Right lobe of liver (tissue), 6 donors: ENCODE measurements around the gene CASP1. TPM values are rescaled to one million over a fixed set of nuclear protein-coding genes. Genes with fewer than 3 reads are reported as not detected.
A peak's percentile ranks its signal among the peaks of the same experiment; 100 is the strongest.
"Not testable (repeated sequence)": the region's sequence is repeated elsewhere in the genome, so short reads cannot be mapped to it uniquely, and the experiment has no call there.

ENCODE experiments used
- ATAC-seq, 4 donors: fragments of 200-7000 bp; cut with Tn5 transposase; one replicate each; pipeline ENCODE4 v1.9.1; 2020; ENCODE audit warnings: mild to moderate bottlenecking in 4 of 4, moderate library complexity in 4 of 4
- DNase-seq, 3 donors: peaks; one replicate each; pipeline ENCODE4 v3.0.0-alpha.2; 2020
- H3K27ac ChIP-seq, 3 donors: fragments of 200-600 bp; one replicate each; pipeline ENCODE4 v1.8.0; 2022
- H3K27me3 ChIP-seq, 2 donors: fragments of 200-600 bp; one replicate each; pipeline ENCODE4 v1.8.0; 2022
- H3K36me3 ChIP-seq, 4 donors: fragments of 200-600 bp; sonication (generic) in 1 of 4; one replicate each; pipeline versions ENCODE4 v1.5.1 to v1.8.0; 2017 to 2022; ENCODE audit warnings: control low read depth in 1 of 4
- H3K4me1 ChIP-seq, 4 donors: fragments of 200-600 bp; sonication (generic) in 1 of 4; one replicate each; pipeline versions ENCODE4 v1.5.1 to v1.8.0; 2017 to 2022; ENCODE audit warnings: control low read depth in 1 of 4
- H3K4me3 ChIP-seq, 3 donors: fragments of 200-600 bp; one replicate each; pipeline ENCODE4 v1.8.0; 2022
- H3K9me3 ChIP-seq, 4 donors: fragments of 200-600 bp; sonication (generic) in 1 of 4; one replicate each; pipeline versions ENCODE4 v1.5.1 to v1.8.0; 2017 to 2022; ENCODE audit warnings: control low read depth in 1 of 4
- POLR2A ChIP-seq: fragments of 450-650 bp; IDR thresholded peaks from one replicate; pipeline ENCODE4 v1.6.1; 2017; ENCODE audit warnings: antibody characterized with exemption, mild to moderate bottlenecking
- WGBS: methylation state at CpG from one replicate; pipeline ENCODE4 v1.1.6; 2018; ENCODE audit warnings: low coverage, low lambda C conversion rate; ENCODE audit not compliant: insufficient coverage; ENCODE audit errors: missing lambda C conversion rate; 5-methylcytosine and 5-hydroxymethylcytosine counted together
- intact Hi-C, 2 donors: fragments of 100-400 bp; cut with DNase I; formaldehyde crosslinking; loops; one replicate each; pipeline versions ENCODE4 v1.11.2 to v1.14.1; 2022
- long read RNA-seq: library from polyadenylated mRNA; unstranded; transcript quantifications from one replicate; pipeline ENCODE4 v2.0.0, GENCODE V29; 2019
- total RNA-seq, 6 experiments: library from RNA; depleted of rRNA in 2 of 6; stranded (reverse); fragments of >200 nt in 2 of 6; fragmentation: NEBNext Ultra II Directional in 3 of 6; extraction: Animal tissue kit (Norgen Biotek cat#: 25700) in 3 of 6; gene quantifications; one replicate each; pipeline versions ENCODE4 v1.1.0 to v1.2.4, GENCODE V29; 2016 to 2023
- TF ChIP-seq, protein P1 (sequence below), 4 donors: fragments of 200-600 bp in 3 of 4; fragments of 450-650 bp in 1 of 4; IDR thresholded peaks; one replicate each; pipeline versions ENCODE4 v1.5.1 to v1.8.0; 2016 to 2022; ENCODE audit warnings: antibody characterized with exemption in 4 of 4, mild to moderate bottlenecking in 2 of 4
- donor health status: DM: no; HTN: yes; CAD: no.
- donor health status: DM: no; HTN: no; CAD: no.
- donor health status: DM: no; HTN: no; CAD: no.
- donor health status: DM: no; HTN: yes; CAD: no.
- donor health status: DM: no; HTN: yes; CAD: no.

CASP1 gene
- total RNA-seq, result 10 to 100 TPM in 2 of 6 experiments, 1 to 10 TPM in 4; 3.7 to 19.2 (median 6.5) TPM
- long read RNA-seq, partial matches to known transcripts, result 0 of 2 reads
- long read RNA-seq, other reads (novel, unspliced or antisense), result 0 of 2 reads

DNA sequence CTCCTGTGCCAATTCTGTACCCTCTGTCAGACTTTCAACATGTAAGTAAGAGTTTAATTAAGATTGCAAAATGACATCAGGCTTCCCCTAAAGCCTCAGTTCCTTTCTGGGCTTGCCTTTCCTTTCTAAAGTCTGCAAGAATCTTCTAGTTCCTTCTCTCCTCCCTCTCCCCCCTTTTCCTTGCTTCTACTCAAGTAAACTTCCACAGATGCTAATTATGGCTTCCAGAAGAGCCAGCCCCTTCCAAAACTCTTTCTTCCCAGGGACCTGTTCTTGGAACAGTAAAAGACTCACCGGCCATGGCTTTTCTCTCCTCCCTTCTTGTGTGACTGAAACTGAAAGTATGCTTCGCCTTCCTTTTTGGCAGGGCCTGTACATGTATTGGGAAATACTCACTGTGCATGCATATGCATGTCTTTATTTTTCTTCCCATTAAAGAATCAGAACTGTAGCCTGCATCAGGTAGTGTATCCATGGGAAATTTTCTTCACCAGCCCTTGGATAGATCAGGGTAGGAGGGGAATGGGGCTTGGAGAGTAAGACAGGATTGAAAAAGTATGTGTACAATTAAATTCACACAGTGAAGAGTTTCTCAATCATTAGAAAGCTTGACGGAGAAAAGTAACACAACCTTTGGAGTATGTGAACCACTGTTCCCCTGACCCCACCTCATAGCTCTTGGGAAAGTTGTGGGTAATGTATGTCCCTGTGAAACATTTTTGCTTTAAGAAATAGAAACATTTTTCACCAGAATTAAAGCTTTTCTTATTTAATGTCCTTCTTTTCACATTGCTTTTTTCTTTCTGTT, at the start of gene CASP1:
Gene CASP1, minus strand, starts transcription at position 332 of the 808 bp plus-strand sequence. Its CDS starts 31 bp downstream, at position 301.
- H3K27me3 ChIP-seq, result no peaks in the 10 kb centered on the region
- DNase-seq (peak in 1 of 3 donors; percentile 67), ATAC-seq (peak; percentile 92 to 95 (median 92))
- H3K4me3 ChIP-seq, result peak within 1 kb of the TSS; percentile 33 to 56 (median 50)
- WGBS, result 5% methylated on average over 3 of the region's 3 CpGs
- intact Hi-C loops, result no loop called here
- H3K9me3 ChIP-seq, result no peaks in the 10 kb centered on the region
- H3K27ac ChIP-seq, result peak within 1 kb of the TSS; percentile 53 to 83 (median 79)
- peak; percentile 36 for TF ChIP-seq POLR2A
- TF ChIP-seq, protein P1, sequence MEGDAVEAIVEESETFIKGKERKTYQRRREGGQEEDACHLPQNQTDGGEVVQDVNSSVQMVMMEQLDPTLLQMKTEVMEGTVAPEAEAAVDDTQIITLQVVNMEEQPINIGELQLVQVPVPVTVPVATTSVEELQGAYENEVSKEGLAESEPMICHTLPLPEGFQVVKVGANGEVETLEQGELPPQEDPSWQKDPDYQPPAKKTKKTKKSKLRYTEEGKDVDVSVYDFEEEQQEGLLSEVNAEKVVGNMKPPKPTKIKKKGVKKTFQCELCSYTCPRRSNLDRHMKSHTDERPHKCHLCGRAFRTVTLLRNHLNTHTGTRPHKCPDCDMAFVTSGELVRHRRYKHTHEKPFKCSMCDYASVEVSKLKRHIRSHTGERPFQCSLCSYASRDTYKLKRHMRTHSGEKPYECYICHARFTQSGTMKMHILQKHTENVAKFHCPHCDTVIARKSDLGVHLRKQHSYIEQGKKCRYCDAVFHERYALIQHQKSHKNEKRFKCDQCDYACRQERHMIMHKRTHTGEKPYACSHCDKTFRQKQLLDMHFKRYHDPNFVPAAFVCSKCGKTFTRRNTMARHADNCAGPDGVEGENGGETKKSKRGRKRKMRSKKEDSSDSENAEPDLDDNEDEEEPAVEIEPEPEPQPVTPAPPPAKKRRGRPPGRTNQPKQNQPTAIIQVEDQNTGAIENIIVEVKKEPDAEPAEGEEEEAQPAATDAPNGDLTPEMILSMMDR (IDR thresholded peaks at IDR 0.05), result no peak
- peaks cover 0 to 13% (median 2%) of the 10 kb centered on the region in 4 donors for H3K4me1 ChIP-seq
- H3K36me3 ChIP-seq, result peaks cover 0 to 11% (median 0%) of the 10 kb centered on the region in 4 donors

DNA sequence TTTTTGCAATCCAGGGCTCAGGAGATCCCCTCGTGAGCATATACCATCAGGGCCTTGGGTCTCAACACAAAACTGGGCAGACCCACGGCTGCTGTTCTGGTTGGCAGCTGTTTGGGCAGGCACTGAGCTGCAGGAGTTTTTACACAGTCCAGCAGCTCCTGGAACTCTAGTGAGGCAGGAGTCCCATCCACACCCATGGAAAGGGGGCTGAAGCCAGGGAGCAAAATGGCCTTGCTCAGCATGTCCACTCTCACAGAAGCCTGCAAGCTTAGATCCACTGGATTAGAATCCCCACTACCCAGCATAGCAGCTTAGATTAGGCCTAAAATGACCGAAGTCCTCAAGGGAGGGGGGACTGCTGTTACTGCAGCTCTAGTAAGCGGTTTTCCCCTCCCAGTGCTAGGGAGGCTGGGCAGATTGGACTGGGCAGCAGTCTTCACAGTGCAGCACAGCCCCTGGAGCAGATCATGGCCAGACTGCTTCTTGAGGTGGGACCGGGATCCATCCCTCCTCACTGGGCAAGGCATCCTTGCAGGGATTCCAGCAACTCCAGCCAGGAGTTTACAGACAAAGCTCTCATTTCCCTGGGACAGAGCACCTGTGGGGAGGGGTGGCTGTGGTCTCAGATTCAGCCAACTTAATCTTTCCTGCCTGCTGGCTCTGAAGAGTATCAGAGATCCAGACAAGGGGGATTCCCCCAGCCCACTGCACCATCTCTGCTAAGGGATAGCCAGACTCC, 46.6 kb upstream of the CASP1 start:
- Histone ChIP-seq H3K9me3 (no peaks in the 10 kb centered on the region), H3K4me3 (no peak overlapping the region), H3K36me3 (no peaks in the 10 kb centered on the region), H3K27me3 (no peaks in the 10 kb centered on the region), H3K4me1 (no peaks in the 10 kb centered on the region), H3K27ac (no peak overlapping the region)
- TF ChIP-seq, protein P1 (IDR thresholded peaks at IDR 0.05), result no peak
- no peak for TF ChIP-seq POLR2A
- WGBS, result 80% methylated on average over 1 of the region's 5 CpGs
- ATAC-seq (peak in 2 of 4 donors; percentile 20 to 34), DNase-seq (no peak)
- intact Hi-C loops, result no loop called here

DNA sequence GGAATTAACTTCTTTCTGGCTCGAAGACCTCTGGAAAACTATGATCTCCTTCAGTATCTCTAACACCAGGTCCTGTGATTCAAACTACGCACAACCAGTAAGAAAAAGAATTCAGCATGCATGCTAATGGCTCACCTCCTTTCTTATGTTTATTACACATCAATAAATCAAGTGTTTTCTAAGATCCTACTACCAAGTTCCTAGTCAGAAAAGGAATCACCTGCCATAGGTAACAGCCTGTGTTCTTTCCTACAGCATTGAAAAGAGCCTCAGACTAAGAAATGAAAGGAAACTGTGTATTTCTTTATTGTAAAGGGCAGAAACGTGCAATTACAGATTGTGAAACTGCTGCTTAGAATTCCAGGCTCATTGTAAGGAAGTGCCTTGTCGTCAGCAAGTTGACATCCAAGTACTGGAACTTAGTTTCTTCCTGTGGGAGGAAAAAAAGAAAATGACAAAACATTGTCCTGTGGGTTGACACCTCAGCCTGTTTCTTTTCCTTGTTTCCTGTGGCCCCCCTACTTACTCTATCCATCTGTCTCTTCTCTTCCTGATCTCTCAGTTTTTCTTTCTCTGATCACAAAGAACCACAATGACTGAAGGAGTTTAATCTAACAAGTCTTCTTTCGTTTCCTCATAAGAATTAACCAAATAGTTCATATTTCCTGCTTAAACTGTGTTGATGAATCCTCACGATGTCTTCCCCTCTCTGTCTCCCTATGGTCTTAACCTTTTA, 45.4 kb upstream of the CASP1 start:
- DNase-seq, H3K4me3 ChIP-seq, H3K27ac ChIP-seq, H3K27me3 ChIP-seq, H3K4me1 ChIP-seq, intact Hi-C loops, H3K36me3 ChIP-seq, H3K9me3 ChIP-seq: not testable (repeated sequence)
- ATAC-seq, result peak; percentile 47 to 86 (median 58)
- 32% methylated on average over 6 of the region's 6 CpGs for WGBS

DNA sequence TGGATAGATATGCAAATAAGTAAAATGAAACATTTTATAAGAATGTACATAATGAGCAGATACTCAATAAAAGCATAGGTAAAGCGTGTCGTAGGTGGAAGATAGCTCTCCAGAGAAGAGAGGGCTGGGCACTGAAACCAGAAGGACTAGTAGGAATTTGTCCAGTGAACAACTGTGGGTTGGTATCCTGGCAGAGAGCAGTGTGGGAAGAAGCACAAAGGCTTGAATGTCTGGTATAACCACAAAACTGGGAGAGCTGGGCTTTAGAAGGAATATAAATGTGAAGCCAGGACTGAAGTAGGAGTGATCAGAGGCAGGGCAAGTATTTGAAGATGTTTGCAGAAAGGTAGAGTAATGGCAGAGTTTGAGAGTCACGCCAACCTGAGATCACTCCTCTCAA, 43.3 kb upstream of the CASP1 start:
- ATAC-seq (no peak), DNase-seq (no peak)
- intact Hi-C loops, result no loop called here
- Histone ChIP-seq H3K4me3 (no peak overlapping the region), H3K27me3 (no peaks in the 10 kb centered on the region), H3K36me3 (no peaks in the 10 kb centered on the region), H3K9me3 (no peaks in the 10 kb centered on the region), H3K4me1 (no peaks in the 10 kb centered on the region), H3K27ac (no peak overlapping the region)
- WGBS, result 70% methylated on average over 3 of the region's 3 CpGs
- TF ChIP-seq POLR2A, result no peak
- TF ChIP-seq, protein P1 (IDR thresholded peaks at IDR 0.05), result no peak

DNA sequence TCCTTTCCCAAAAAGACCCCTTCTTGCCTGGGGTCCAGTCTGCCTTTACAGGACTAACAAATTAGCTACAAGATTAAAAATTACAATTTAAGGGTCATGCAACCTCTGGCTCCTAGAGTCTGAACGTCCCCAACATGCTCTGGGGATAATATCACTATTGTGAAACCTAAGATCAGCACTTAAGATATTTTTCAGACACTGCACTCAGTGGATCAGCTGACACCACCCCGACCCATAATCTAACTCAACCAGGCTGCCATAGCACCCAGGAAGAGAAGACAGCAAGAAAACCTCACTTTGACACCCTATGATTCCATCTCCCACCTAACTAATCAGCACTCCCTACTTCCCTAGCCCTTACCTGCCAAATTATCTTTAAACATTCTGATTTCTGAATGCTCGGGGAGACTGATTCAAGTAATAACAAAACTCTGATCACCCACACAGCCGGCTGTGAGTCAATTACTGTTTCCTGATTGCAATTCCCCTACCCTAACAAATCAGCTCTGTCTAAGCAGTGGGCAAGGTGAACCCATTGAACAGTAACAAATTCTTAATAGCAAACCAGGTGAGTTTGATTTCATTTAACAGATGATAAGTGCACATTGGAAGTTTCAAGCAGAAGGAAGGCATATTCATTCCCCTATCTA, 42.3 kb upstream of the CASP1 start:
- 36% methylated on average over 4 of the region's 4 CpGs for WGBS
- H3K36me3 ChIP-seq, DNase-seq, intact Hi-C loops, H3K27ac ChIP-seq, H3K9me3 ChIP-seq, H3K27me3 ChIP-seq, H3K4me3 ChIP-seq, ATAC-seq, H3K4me1 ChIP-seq: not testable (repeated sequence)
